Dendritic cell treated with granulocyte-macrophage colony-stimulating factor and Interleukin-4, amounts not matched to agents 40 ng/mL and 50 ng/mL, for 4 days (primary cell): ENCODE results near the gene KRTAP1-5.

Source experiments
- H3K27ac Mint-ChIP-seq: one replicate; pipeline ENCODE4 v1.8.0; 2022; ENCODE audit warnings: mild to moderate bottlenecking, mixed read lengths
- H3K27me3 Mint-ChIP-seq: one replicate; pipeline ENCODE4 v1.8.0; 2022; ENCODE audit warnings: mild to moderate bottlenecking, mixed read lengths
- H3K36me3 Mint-ChIP-seq: one replicate; pipeline ENCODE4 v1.8.0; 2022; ENCODE audit warnings: low read depth, mixed read lengths
- H3K4me1 Mint-ChIP-seq: one replicate; pipeline ENCODE4 v1.8.0; 2022; ENCODE audit warnings: low read depth, mixed read lengths
- H3K4me3 Mint-ChIP-seq: one replicate; pipeline ENCODE4 v1.8.0; 2022; ENCODE audit warnings: mild to moderate bottlenecking, moderate library complexity, mixed read lengths
- H3K9me3 Mint-ChIP-seq: one replicate; pipeline ENCODE4 v1.8.0; 2022; ENCODE audit warnings: mixed read lengths
- intact Hi-C: fragments of 100-400 bp; cut with micrococcal nuclease; formaldehyde crosslinking; loops from one replicate; pipeline ENCODE4 v1.15.0; 2022

The KRTAP1-5 gene

GRCh38 chr17:40980117-40980516 lies 46.9 kb downstream of the KRTAP1-5 start:
- intact Hi-C loops = no loop called here
- Mint-ChIP-seq H3K27ac (no peak overlapping the region), H3K9me3 (no peaks in the 10 kb centered on the region), H3K36me3 (no peaks in the 10 kb centered on the region), H3K4me1 (no peaks in the 10 kb centered on the region), H3K4me3 (no peak overlapping the region), H3K27me3 (peaks cover 21% of the 10 kb centered on the region)

GRCh38 chr17:40978575-40979151 lies 48.3 kb downstream of the KRTAP1-5 start:
- Mint-ChIP-seq H3K9me3 (no peaks in the 10 kb centered on the region), H3K27me3 (peaks cover 20% of the 10 kb centered on the region), H3K4me1 (no peaks in the 10 kb centered on the region), H3K27ac (no peak overlapping the region), H3K36me3 (no peaks in the 10 kb centered on the region), H3K4me3 (no peak overlapping the region)
- intact Hi-C loops = no loop called here
